GM12878 (cell line): Measurements from ENCODE around the gene TCP11L2. TPM values are rescaled to one million over a fixed set of nuclear protein-coding genes. Genes with fewer than 3 reads are reported as not detected.

ENCODE experiments used
- ATAC-seq: fragments of 200-7000 bp; cut with Tn5 transposase; 3 replicates; pipeline ENCODE4 v1.9.1; 2020; ENCODE audit warnings: mild to moderate bottlenecking, moderate library complexity
- Bru-seq: library from RNA; stranded (reverse); fragments of 400-500 nt; gene quantifications from one replicate; lab custom pipeline; 2021; lab: Mats Ljungman, UMichigan
- BruChase-seq, 2 experiments: library from RNA; stranded (reverse); fragments of 400-500 nt; gene quantifications; one replicate each; lab custom pipeline; 2021; lab: Mats Ljungman, UMichigan
- BruUV-seq: library from RNA; stranded (reverse); fragments of 400-500 nt; replicated peaks from 2 replicates; lab custom pipeline; 2021; lab: Mats Ljungman, UMichigan
- CTCF ChIA-PET: fragments of 300-600 bp; sonication (Branson Sonifier 250); formaldehyde crosslinking; extraction: SDS; loops from one replicate; lab custom pipeline; 2021; ENCODE audit warnings: inconsistent platforms; lab: Yijun Ruan, JAX
- POLR2A ChIA-PET: fragments of 350-600 bp; formaldehyde crosslinking; extraction: SDS; loops from one replicate; lab custom pipeline; 2021; ENCODE audit warnings: inconsistent platforms; lab: Charles Lee
- RAD21 ChIA-PET: fragments of 300-600 bp; sonication (Branson Sonifier 250); formaldehyde crosslinking; loops from one replicate; lab custom pipeline; 2023; ENCODE audit warnings: antibody characterized with exemption; ENCODE audit not compliant: unreplicated experiment; lab: Charles Lee
- SMC1A ChIA-PET: fragments of 300-600 bp; sonication (Branson Sonifier 250); formaldehyde crosslinking; loops from one replicate; lab custom pipeline; 2023; ENCODE audit not compliant: unreplicated experiment, uncharacterized antibody; lab: Charles Lee
- DNase-seq: peaks from one replicate; pipeline ENCODE4 v3.0.0-alpha.2; 2011; ENCODE audit warnings: low read depth, low spot score
- FAIRE-seq: peaks from 3 replicates; lab custom pipeline; 2011; peaks lifted over from hg19 to GRCh38; lab: Jason Lieb, UNC
- H2AFZ ChIP-seq: 2 replicates; pipeline ENCODE4 v1.6.0; 2011; ENCODE audit warnings: low read depth, low read length, control low read depth; ENCODE audit not compliant: control insufficient read depth
- H3K27ac ChIP-seq: 2 replicates; pipeline ENCODE4 v1.5.1; 2011; ENCODE audit warnings: control low read depth; ENCODE audit not compliant: control insufficient read depth, insufficient read depth
- H3K27me3 ChIP-seq, 2 experiments: replicated peaks in 1 of 2; 2 replicates each; pipeline versions ENCODE4 v1.6.0 to v1.6.1; 2011; ENCODE audit warnings: low read length in 1 of 2; ENCODE audit not compliant: control insufficient read depth in 2 of 2, insufficient read depth in 2 of 2
- H3K36me3 ChIP-seq, 2 experiments: 2 replicates each; pipeline ENCODE4 v1.5.1; 2011; ENCODE audit warnings: low read length in 1 of 2; ENCODE audit not compliant: control insufficient read depth in 2 of 2, insufficient read depth in 2 of 2
- H3K4me1 ChIP-seq: 2 replicates; pipeline ENCODE4 v1.6.1; 2011; ENCODE audit warnings: mild to moderate bottlenecking, low read length, moderate library complexity, mixed read lengths; ENCODE audit not compliant: control insufficient read depth, insufficient read depth
- H3K4me2 ChIP-seq: 2 replicates; pipeline ENCODE4 v1.6.0; 2011; ENCODE audit warnings: control low read depth; ENCODE audit not compliant: control insufficient read depth, insufficient read depth
- H3K4me3 ChIP-seq: fragments of 200-600 bp; sonication (generic); 2 replicates; pipeline ENCODE4 v1.5.1; 2016
- H3K79me2 ChIP-seq: 2 replicates; pipeline ENCODE4 v1.6.0; 2011; ENCODE audit warnings: low read length; ENCODE audit not compliant: control insufficient read depth, insufficient read depth
- H3K9ac ChIP-seq: 2 replicates; pipeline ENCODE4 v1.8.0; 2011; ENCODE audit warnings: low read length, control low read depth, mixed read lengths; ENCODE audit not compliant: control insufficient read depth, insufficient read depth
- H3K9me3 ChIP-seq: replicated peaks from 3 replicates; pipeline ENCODE4 v1.5.1; 2011; ENCODE audit warnings: mild to moderate bottlenecking, low read length; ENCODE audit not compliant: control insufficient read depth, insufficient read depth
- H4K20me1 ChIP-seq: 2 replicates; pipeline ENCODE4 v1.6.0; 2011; ENCODE audit not compliant: control insufficient read depth, insufficient read depth
- ATF7 ChIP-seq: fragments of 450-650 bp; IDR thresholded peaks from 2 replicates; pipeline ENCODE4 v1.6.1; 2016; ENCODE audit warnings: low read depth, mild to moderate bottlenecking
- BCL11A ChIP-seq: IDR thresholded peaks from 2 replicates; pipeline ENCODE4 v1.6.1; 2011; ENCODE audit warnings: low read depth, low read length
- CREB1 ChIP-seq: IDR thresholded peaks from 2 replicates; pipeline ENCODE4 v1.6.1; 2012; ENCODE audit warnings: low read depth, mild to moderate bottlenecking, inconsistent platforms
- GATAD2B ChIP-seq: fragments of 450-650 bp; conservative IDR thresholded peaks from 2 replicates; pipeline ENCODE4 v1.6.1; 2017; ENCODE audit warnings: low read depth, mild to moderate bottlenecking, moderate library complexity
- HCFC1 ChIP-seq: fragments of 150-350 bp; IDR thresholded peaks from 2 replicates; pipeline ENCODE4 v1.6.1; 2014; ENCODE audit warnings: low read length
- HDAC2 ChIP-seq: fragments of 200-600 bp; sonication (generic); IDR thresholded peaks from 2 replicates; pipeline ENCODE4 v1.6.1; 2017
- IKZF2 ChIP-seq, 2 experiments: fragments of 450-650 bp; IDR thresholded peaks; 2 replicates each; pipeline ENCODE4 v1.6.1; 2017; ENCODE audit warnings: mild to moderate bottlenecking in 2 of 2, moderate library complexity in 2 of 2
- IRF4 ChIP-seq: IDR thresholded peaks from 2 replicates; pipeline ENCODE4 v1.6.1; 2011; ENCODE audit warnings: low read depth, low read length
- MTA3 ChIP-seq: IDR thresholded peaks from 2 replicates; pipeline ENCODE4 v1.6.1; 2012; ENCODE audit warnings: low read length, inconsistent platforms, borderline replicate concordance
- NFYA ChIP-seq: IDR thresholded peaks from 2 replicates; pipeline ENCODE4 v1.6.1; 2011; ENCODE audit warnings: low read depth, mild to moderate bottlenecking, low read length, improper control_type of control experiment, borderline replicate concordance
- NR2C1 ChIP-seq: fragments of 450-650 bp; IDR thresholded peaks from 2 replicates; pipeline ENCODE4 v1.6.1; 2017; ENCODE audit warnings: antibody characterized with exemption, mild to moderate bottlenecking, moderate library complexity
- NRF1 ChIP-seq: conservative IDR thresholded peaks from 2 replicates; pipeline ENCODE4 v1.6.1; 2011; ENCODE audit warnings: mild to moderate bottlenecking, low read depth, low read length, improper control_type of control experiment
- PAX5 ChIP-seq: IDR thresholded peaks from 2 replicates; pipeline ENCODE4 v1.6.1; 2011; ENCODE audit warnings: low read depth, low read length, borderline replicate concordance
- RAD21 ChIP-seq: IDR thresholded peaks from 2 replicates; pipeline ENCODE4 v1.6.1; 2011; ENCODE audit warnings: mild to moderate bottlenecking, low read depth, low read length, moderate library complexity; ENCODE audit not compliant: insufficient read depth
- RB1 ChIP-seq: fragments of 450-650 bp; formaldehyde crosslinking; IDR thresholded peaks from 2 replicates; pipeline ENCODE4 v1.6.1; 2017; ENCODE audit warnings: mild to moderate bottlenecking, borderline replicate concordance
- SPI1 ChIP-seq: IDR thresholded peaks from 2 replicates; pipeline ENCODE4 v1.6.1; 2011; ENCODE audit warnings: low read depth, mild to moderate bottlenecking, low read length, moderate library complexity, borderline replicate concordance; ENCODE audit not compliant: insufficient read depth
- SRF ChIP-seq, 2 experiments: IDR thresholded peaks; 2 replicates each; pipeline ENCODE4 v1.6.1; 2011; ENCODE audit warnings: low read depth in 2 of 2, low read length in 2 of 2, mild to moderate bottlenecking in 1 of 2, moderate library complexity in 1 of 2
- TCF3 ChIP-seq: IDR thresholded peaks from 2 replicates; pipeline ENCODE4 v1.6.1; 2012; ENCODE audit warnings: low read depth, mild to moderate bottlenecking, low read length, borderline replicate concordance; ENCODE audit not compliant: insufficient read depth
- WGBS: methylation state at CpG from one replicate; pipeline ENCODE4 v1.1.6; 2016; ENCODE audit warnings: low lambda C conversion rate; ENCODE audit not compliant: insufficient replicate concordance, insufficient coverage; ENCODE audit errors: missing lambda C conversion rate; 5-methylcytosine and 5-hydroxymethylcytosine counted together
- in situ Hi-C: fragments of 300-500 bp; cut with MboI; formaldehyde crosslinking; loops from 9 replicates; pipeline ENCODE4 v1.14.3; 2018; ENCODE audit warnings: mixed read lengths
- intact Hi-C: fragments of 100-400 bp; cut with micrococcal nuclease; formaldehyde crosslinking; loops from one replicate; pipeline ENCODE4 v1.14.2; 2022; ENCODE audit not compliant: unreplicated experiment
- long read RNA-seq, 2 experiments: library from polyadenylated mRNA; unstranded; transcript quantifications; one replicate each; pipeline ENCODE4 v2.0.0, GENCODE V29; 2019 to 2020
- polyA minus RNA-seq, 3 experiments: library from RNA; depleted of rRNA, polyadenylated mRNA; stranded (reverse); fragments of >200 nt; gene quantifications; 2 replicates each; pipeline ENCODE4 v1.2.3, GENCODE V29; 2011
- polyA plus RNA-seq, 11 experiments: library from polyadenylated mRNA; depleted of rRNA in 4 of 11; unstranded in 6 of 11; stranded (reverse) in 5 of 11; fragments of >200 nt; fragmentation: Nextera tagmentation in 4 of 11; fragmentation: Illumina TruSeq in 1 of 11; extraction: Ambion mirVana in 4 of 11; extraction: Trizol in 1 of 11; gene quantifications; 1 replicate in 1 of 11; 2 replicates in 10 of 11; pipeline versions ENCODE4 v1.2.1 to v1.2.3, GENCODE V29; 2011 to 2016; ENCODE audit warnings: inconsistent platforms in 2 of 11, missing spikeins in 2 of 11, low read depth in 1 of 11
- total RNA-seq, 4 experiments: library from RNA; depleted of rRNA in 3 of 4; stranded (reverse); fragments of >200 nt in 3 of 4; fragmentation: Illumina TruSeq in 1 of 4; extraction: Trizol in 1 of 4; gene quantifications; 2 replicates each; pipeline versions ENCODE4 v1.2.1 to v1.2.3, GENCODE V29; 2013 to 2021
- TF ChIP-seq, protein P1 (sequence below): fragments of 450-650 bp; IDR thresholded peaks from 2 replicates; pipeline ENCODE4 v1.6.1; 2016; ENCODE audit warnings: mild to moderate bottlenecking

Gene TCP11L2
- total RNA-seq (2013; cell fraction: nucleolus; rRNA removed), result 24.2 and 28.7 TPM in 2 replicates
- 1.1 and 1.4 TPM in 2 replicates for total RNA-seq (2014; rRNA removed)
- total RNA-seq (2014; rRNA removed; fragmentation: Illumina TruSeq; extraction: Trizol), result 1.6 and 1.8 TPM in 2 replicates
- 1.4 and 1.9 TPM in 2 replicates for total RNA-seq (2021)
- polyA plus RNA-seq (2011; ENCODE audit: low read depth), result 1.2 TPM
- polyA plus RNA-seq (2011; rRNA removed), result 5.0 and 6.9 TPM in 2 replicates
- 2.4 and 3.2 TPM in 2 replicates for polyA plus RNA-seq (2011; cell fraction: cytosol; rRNA removed)
- 4.1 and 5.0 TPM in 2 replicates for polyA plus RNA-seq (2011; cell fraction: nucleus; rRNA removed)
- polyA plus RNA-seq (2012), result 1.4 and 1.7 TPM in 2 replicates
- polyA plus RNA-seq (2014; fragmentation: Illumina TruSeq; extraction: Trizol), result 0.48 and 0.66 TPM in 2 replicates
- under 1 TPM; 0.18 to 0.29 TPM for polyA plus RNA-seq (2014; fragmentation: Nextera tagmentation; extraction: Ambion mirVana)
- polyA plus RNA-seq (2014; rRNA removed), result 0.79 and 1.2 TPM in 2 replicates
- under 1 TPM; 0.20 to 0.28 TPM for polyA plus RNA-seq (2016; fragmentation: Nextera tagmentation; extraction: Ambion mirVana)
- 12.8 and 16.0 TPM in 2 replicates for polyA minus RNA-seq (2011; rRNA and poly(A)+ RNA removed)
- polyA minus RNA-seq (2011; cell fraction: cytosol; rRNA and poly(A)+ RNA removed), result 2.9 and 3.5 TPM in 2 replicates
- polyA minus RNA-seq (2011; cell fraction: nucleus; rRNA and poly(A)+ RNA removed), result 12.4 and 14.3 TPM in 2 replicates
- percentile 74 among the genes with signal in this experiment for Bru-seq, nascent RNA
- BruChase-seq, experiment 1, labeled RNA remaining after a 6-hour chase, result percentile 46 among the genes with signal in this experiment
- percentile 58 among the genes with signal in this experiment for BruChase-seq, experiment 2, labeled RNA remaining after a 2-hour chase
- long read RNA-seq, experiment 1, result 0 reads
- long read RNA-seq, experiment 2, result 0 reads

GRCh38 chr12:106302401-106303201 lies at the start of gene TCP11L2:
Gene TCP11L2 (plus strand): TSS chr12:106302733. CDS start chr12:106311076, 8,343 bp downstream.
- ChIA-PET RAD21 (no interaction called here), CTCF (interaction anchor here (1.0 to 2.2 kb wide), 4 partner anchors 20 to 76 kb away, joined by 3 to 11 read pairs (median 8); partner anchors contain the start of gene POLR3B), POLR2A (no interaction called here), SMC1A (interaction anchor here (1.8 to 2.0 kb wide), 2 partner anchors 55 to 75 kb away, joined by 6 to 7 read pairs; partner anchors contain the start of gene POLR3B)
- intact Hi-C loops (no loop called here), in situ Hi-C loops (no loop called here)
- Histone ChIP-seq H3K27ac (peak within 1 kb of the TSS; percentile 89), H2AFZ (peak within 1 kb of the TSS; percentile 99), H3K27me3 (no peaks in the 10 kb centered on the region), H3K4me1 (peaks cover 7% of the 10 kb centered on the region), H3K9me3 (no peaks in the 10 kb centered on the region), H3K79me2 (no peaks in the 10 kb centered on the region), H3K4me3 (peak within 1 kb of the TSS; percentile 84), H3K4me2 (peak within 1 kb of the TSS; percentile 84), H4K20me1 (no peaks in the 10 kb centered on the region), H3K36me3 (no peaks in the 10 kb centered on the region), H3K9ac (peak within 1 kb of the TSS; percentile 87)
- FAIRE-seq, result no peak
- WGBS, result 1% methylated on average over 53 of the region's 76 CpGs
- no peak for DNase-seq
- TSS peak; percentile 53 for BruUV-seq
- ATAC-seq, result peak; percentile 87
- TF ChIP-seq HCFC1, result no peak; the same call in 1 of the 2 replicates
- TF ChIP-seq, protein P1, sequence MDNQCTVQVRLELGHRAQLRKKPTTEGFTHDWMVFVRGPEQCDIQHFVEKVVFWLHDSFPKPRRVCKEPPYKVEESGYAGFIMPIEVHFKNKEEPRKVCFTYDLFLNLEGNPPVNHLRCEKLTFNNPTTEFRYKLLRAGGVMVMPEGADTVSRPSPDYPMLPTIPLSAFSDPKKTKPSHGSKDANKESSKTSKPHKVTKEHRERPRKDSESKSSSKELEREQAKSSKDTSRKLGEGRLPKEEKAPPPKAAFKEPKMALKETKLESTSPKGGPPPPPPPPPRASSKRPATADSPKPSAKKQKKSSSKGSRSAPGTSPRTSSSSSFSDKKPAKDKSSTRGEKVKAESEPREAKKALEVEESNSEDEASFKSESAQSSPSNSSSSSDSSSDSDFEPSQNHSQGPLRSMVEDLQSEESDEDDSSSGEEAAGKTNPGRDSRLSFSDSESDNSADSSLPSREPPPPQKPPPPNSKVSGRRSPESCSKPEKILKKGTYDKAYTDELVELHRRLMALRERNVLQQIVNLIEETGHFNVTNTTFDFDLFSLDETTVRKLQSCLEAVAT, result peak; percentile 69
- TF ChIP-seq RAD21, result no peak
- TF ChIP-seq BCL11A, result no peak
- TF ChIP-seq NR2C1, result no peak
- TF ChIP-seq ATF7, result peak; percentile 100
- no peak for TF ChIP-seq TCF3
- TF ChIP-seq NFYA, result no peak
- TF ChIP-seq RB1, result peak; percentile 83; the same call in 1 of the 2 replicates
- no peak for TF ChIP-seq SRF (IDR thresholded peaks at IDR 0.05; ENCODE audit: low read depth in 2 of 2, low read length in 2 of 2)
- no peak for TF ChIP-seq CREB1
- no peak for TF ChIP-seq HDAC2
- TF ChIP-seq SPI1, result peak; percentile 54; the same call in 1 of the 2 replicates
- TF ChIP-seq MTA3, result no peak
- TF ChIP-seq IRF4, result 0 out of 2 replicates have a peak, but pooled peaks have one; percentile 21
- TF ChIP-seq NRF1, result no peak
- TF ChIP-seq GATAD2B, result no peak; the same call in 1 of the 2 replicates
- TF ChIP-seq IKZF2 (IDR thresholded peaks at IDR 0.05), result no peak
- TF ChIP-seq PAX5, result 0 out of 2 replicates have a peak, but pooled peaks have one; percentile 3
